Measurements from ENCODE around the gene OBSCN. TPM values are rescaled to one million over a fixed set of nuclear protein-coding genes. Genes with fewer than 3 reads are reported as not detected.

Gene OBSCN
- total RNA-seq, 2 donors from 2014 or later: 14.5 to 34.9 TPM

GRCh38 chr1:228405200-228405978, 197.5 kb downstream of the OBSCN start:
- TF ChIP-seq POLR2A (IDR thresholded peaks at IDR 0.05): no peak
- no peak for TF ChIP-seq CTCF (IDR thresholded peaks at IDR 0.05)
- WGBS, 2 donors: 13 to 15% methylated on average over 11 of the region's 11 CpGs
- Histone ChIP-seq H3K4me3 (peak overlapping the region; percentile 31 to 89), H3K27ac (peak overlapping the region in 1 of 4 donors; percentile 43), H3K36me3 (replicated peaks in 1 of 2; ENCODE audit: insufficient read depth in 1 of 2, low read depth in 2 of 2) (peaks cover 0 to under 1% of the 10 kb centered on the region in 2 donors), H3K27me3 (no peaks in the 10 kb centered on the region), H3K4me1 (peaks cover 37% of the 10 kb centered on the region), H3K9me3 (no peaks in the 10 kb centered on the region)
- no peak for ATAC-seq
- no peak for DNase-seq
- intact Hi-C loops (cut with DNase I): no loop called here

- H3K36me3 ChIP-seq (replicated peaks in 1 of 2; ENCODE audit: insufficient read depth in 1 of 2, low read depth in 2 of 2): no peaks in the 10 kb centered on the region
- DNase-seq (no peak), ATAC-seq (no peak)
- H3K27ac ChIP-seq: peak overlapping the region in 3 of 4 donors; percentile 43 to 92 (median 88)
- no peaks in the 10 kb centered on the region for H3K27me3 ChIP-seq
- H3K4me1 ChIP-seq: peaks cover 37% of the 10 kb centered on the region
- H3K4me3 ChIP-seq: peak overlapping the region; percentile 31 to 89
- 0% methylated on average over 4 to 18 of the region's 21 CpGs for WGBS, 2 donors
- intact Hi-C loops (cut with DNase I): no loop called here
- no peak for TF ChIP-seq CTCF (IDR thresholded peaks at IDR 0.05)
- no peak for TF ChIP-seq POLR2A (IDR thresholded peaks at IDR 0.05)
- no peaks in the 10 kb centered on the region for H3K9me3 ChIP-seq
These were observed 198.1 kb downstream of the OBSCN start for GRCh38 chr1:228405979-228406228.

- WGBS, 2 donors: 27 to 40% methylated on average over 15 to 26 of the region's 29 CpGs
- no peak for ATAC-seq
These were observed 199.5 kb downstream of the OBSCN start for GRCh38 chr1:228407106-228408040.

GRCh38 chr1:228408041-228408868, 200.4 kb downstream of the OBSCN start:
- no peak overlapping the region for H3K4me3 ChIP-seq
- no peaks in the 10 kb centered on the region for H3K9me3 ChIP-seq
- TF ChIP-seq CTCF (IDR thresholded peaks at IDR 0.05): no peak
- no peak for TF ChIP-seq POLR2A (IDR thresholded peaks at IDR 0.05)
- H3K27ac ChIP-seq: no peak overlapping the region
- intact Hi-C loops (cut with DNase I): no loop called here
- H3K27me3 ChIP-seq: no peaks in the 10 kb centered on the region
- WGBS, 2 donors: 93 to 96% methylated on average over 19 to 27 of the region's 27 CpGs
- no peak for ATAC-seq
- peaks cover 37% of the 10 kb centered on the region for H3K4me1 ChIP-seq
- DNase-seq: no peak
- no peaks in the 10 kb centered on the region for H3K36me3 ChIP-seq (replicated peaks in 1 of 2; ENCODE audit: insufficient read depth in 1 of 2, low read depth in 2 of 2)

More at GRCh38 chr1:228407106-228408040, 199.5 kb downstream of the OBSCN start:
- DNase-seq: no peak
- H3K4me1 ChIP-seq: peaks cover 37% of the 10 kb centered on the region
- no peaks in the 10 kb centered on the region for H3K9me3 ChIP-seq
- H3K27me3 ChIP-seq: no peaks in the 10 kb centered on the region
- intact Hi-C loops (cut with DNase I): no loop called here
- peak overlapping the region; percentile 15 to 30 for H3K4me3 ChIP-seq
- H3K27ac ChIP-seq: peak overlapping the region; percentile 58 to 92 (median 74)
- no peaks in the 10 kb centered on the region for H3K36me3 ChIP-seq (replicated peaks in 1 of 2; ENCODE audit: insufficient read depth in 1 of 2, low read depth in 2 of 2)
- TF ChIP-seq CTCF (IDR thresholded peaks at IDR 0.05): no peak
- TF ChIP-seq POLR2A (IDR thresholded peaks at IDR 0.05): no peak
